Liver (tissue), 9 donors: ENCODE data around the gene TMEM260. TPM values are rescaled to one million over a fixed set of nuclear protein-coding genes. Genes with fewer than 3 reads are reported as not detected.

Experiments
- DNase-seq: peaks from one replicate; pipeline ENCODE4 v3.0.0-alpha.2; 2017; ENCODE audit warnings: low spot score
- H3K27ac ChIP-seq, 2 donors: one replicate each; pipeline ENCODE4 v1.7.0; 2013; ENCODE audit warnings: inconsistent platforms in 2 of 2, low read length in 2 of 2, control low read depth in 1 of 2, low read depth in 1 of 2, mild to moderate bottlenecking in 1 of 2
- H3K27me3 ChIP-seq, 4 donors: one replicate each; pipeline versions ENCODE4 v1.6.1 to v1.7.0; 2013; ENCODE audit warnings: low read length in 3 of 4, inconsistent platforms in 1 of 4, mild to moderate bottlenecking in 1 of 4, moderate library complexity in 1 of 4; ENCODE audit not compliant: control insufficient read depth in 4 of 4, insufficient read depth in 4 of 4
- H3K36me3 ChIP-seq, 4 donors: one replicate each; pipeline versions ENCODE4 v1.6.1 to v1.7.0; 2013; ENCODE audit warnings: low read length in 3 of 4, mild to moderate bottlenecking in 3 of 4, low read depth in 1 of 4, moderate library complexity in 1 of 4; ENCODE audit not compliant: control insufficient read depth in 4 of 4, insufficient read depth in 3 of 4
- H3K4me1 ChIP-seq, 4 donors: one replicate each; pipeline versions ENCODE4 v1.6.1 to v1.7.0; 2013; ENCODE audit warnings: low read length in 3 of 4, mild to moderate bottlenecking in 3 of 4, moderate library complexity in 1 of 4; ENCODE audit not compliant: control insufficient read depth in 4 of 4, insufficient read depth in 4 of 4
- H3K4me3 ChIP-seq, 3 donors: one replicate each; pipeline versions ENCODE4 v1.6.1 to v1.7.0; 2013; ENCODE audit warnings: low read length in 3 of 3, control low read depth in 1 of 3, low read depth in 1 of 3, mild to moderate bottlenecking in 1 of 3
- H3K9ac ChIP-seq, 2 donors: one replicate each; pipeline ENCODE4 v1.7.0; 2013; ENCODE audit warnings: low read length in 2 of 2, mild to moderate bottlenecking in 2 of 2, moderate library complexity in 2 of 2, control low read depth in 1 of 2, low read depth in 1 of 2
- H3K9me3 ChIP-seq, 4 donors: one replicate each; pipeline versions ENCODE4 v1.6.1 to v1.7.0; 2013; ENCODE audit warnings: low read length in 3 of 4; ENCODE audit not compliant: control insufficient read depth in 4 of 4
- CTCF ChIP-seq: fragments of 150-350 bp; IDR thresholded peaks from 2 replicates; pipeline ENCODE4 v1.5.1; 2017; ENCODE audit warnings: improper control_type of control experiment, low read depth, low read length; ENCODE audit not compliant: missing input control
- EGR1 ChIP-seq, 2 donors: IDR thresholded peaks; 2 replicates each; pipeline ENCODE4 v1.6.1; 2016 to 2018; ENCODE audit warnings: antibody characterized with exemption in 2 of 2, low read depth in 2 of 2
- FOXA1 ChIP-seq: IDR thresholded peaks from 2 replicates; pipeline ENCODE4 v1.6.1; 2016; ENCODE audit warnings: antibody characterized with exemption
- FOXA2 ChIP-seq: IDR thresholded peaks from 2 replicates; pipeline ENCODE4 v1.6.1; 2016; ENCODE audit warnings: antibody characterized with exemption
- GABPA ChIP-seq, 2 donors: IDR thresholded peaks in 1 of 2; conservative IDR thresholded peaks in 1 of 2; 2 replicates each; pipeline ENCODE4 v1.6.1; 2016; ENCODE audit warnings: antibody characterized with exemption in 2 of 2, mild to moderate bottlenecking in 1 of 2, moderate library complexity in 1 of 2
- HNF4A ChIP-seq, 2 donors: conservative IDR thresholded peaks; 2 replicates each; pipeline ENCODE4 v1.6.1; 2016; ENCODE audit warnings: antibody characterized with exemption in 2 of 2, mild to moderate bottlenecking in 2 of 2
- HNF4G ChIP-seq: IDR thresholded peaks from 2 replicates; pipeline ENCODE4 v1.6.1; 2016; ENCODE audit warnings: antibody characterized with exemption
- JUND ChIP-seq, 2 donors: IDR thresholded peaks; 2 replicates each; pipeline ENCODE4 v1.6.1; 2016; ENCODE audit warnings: antibody characterized with exemption in 2 of 2
- MAX ChIP-seq: IDR thresholded peaks from 2 replicates; pipeline ENCODE4 v1.6.1; 2016; ENCODE audit warnings: antibody characterized with exemption
- NR2F2 ChIP-seq: IDR thresholded peaks from 2 replicates; pipeline ENCODE4 v1.6.1; 2016; ENCODE audit warnings: antibody characterized with exemption
- RAD21 ChIP-seq, 2 donors: IDR thresholded peaks; 2 replicates each; pipeline ENCODE4 v1.6.1; 2016; ENCODE audit warnings: antibody characterized with exemption in 2 of 2, mild to moderate bottlenecking in 2 of 2
- REST ChIP-seq: IDR thresholded peaks from 2 replicates; pipeline ENCODE4 v1.6.1; 2016; ENCODE audit warnings: antibody characterized with exemption, mild to moderate bottlenecking
- RXRA ChIP-seq, 2 donors: IDR thresholded peaks; 2 replicates each; pipeline ENCODE4 v1.6.1; 2017 to 2018; ENCODE audit warnings: antibody characterized with exemption in 2 of 2, mild to moderate bottlenecking in 1 of 2
- SP1 ChIP-seq: IDR thresholded peaks from 2 replicates; pipeline ENCODE4 v1.6.1; 2018; ENCODE audit warnings: antibody characterized with exemption, mild to moderate bottlenecking
- TAF1 ChIP-seq: conservative IDR thresholded peaks from 2 replicates; pipeline ENCODE4 v1.6.1; 2016; ENCODE audit warnings: antibody characterized with exemption, mild to moderate bottlenecking
- YY1 ChIP-seq: IDR thresholded peaks from 2 replicates; pipeline ENCODE4 v1.6.1; 2016; ENCODE audit warnings: antibody characterized with exemption, mild to moderate bottlenecking
- ZBTB33 ChIP-seq: IDR thresholded peaks from 2 replicates; pipeline ENCODE4 v1.6.1; 2016; ENCODE audit warnings: antibody characterized with exemption
- WGBS: extraction: QIAGEN DNeasy Blood & Tissue Kit; methylation state at CpG from one replicate; pipeline ENCODE4 v1.1.7; 2013; 5-methylcytosine and 5-hydroxymethylcytosine counted together
- polyA plus RNA-seq, 2 donors: library from polyadenylated mRNA; stranded (reverse) in 1 of 2; unstranded in 1 of 2; fragments of 200-250 nt in 1 of 2; fragments of >200 nt in 1 of 2; fragmentation: Nextera tagmentation in 1 of 2; extraction: Ambion mirVana in 1 of 2; gene quantifications; one replicate each; pipeline versions ENCODE4 v1.2.1 to v1.2.3, GENCODE V29; 2013 to 2015
- total RNA-seq, 2 donors: library from RNA; depleted of rRNA; stranded (reverse); fragments of >200 nt; gene quantifications; one replicate each; pipeline ENCODE4 v1.2.3, GENCODE V29; 2014
- donor health status: healthy.
- donor health status: healthy.
- donor health status: healthy.
- donor health status: healthy.
- donor health status: healthy.

The TMEM260 gene
- total and polyA plus RNA-seq, 4 donors = 4.9 to 11.6 (median 9.0) TPM

GRCh38 chr14:56532546-56532945, 47.1 kb upstream of the TMEM260 start:
- no peak for DNase-seq
- 89% methylated on average over 7 of the region's 7 CpGs for WGBS

GRCh38 chr14:56534656-56535055, 44.9 kb upstream of the TMEM260 start:
- no peak for TF ChIP-seq MAX
- Histone ChIP-seq H3K36me3 (no peaks in the 10 kb centered on the region), H3K27me3 (no peaks in the 10 kb centered on the region), H3K27ac (no peak overlapping the region), H3K9me3 (no peaks in the 10 kb centered on the region), H3K4me3 (no peak overlapping the region), H3K4me1 (no peaks in the 10 kb centered on the region), H3K9ac (no peak overlapping the region)
- 92% methylated on average over 10 of the region's 10 CpGs for WGBS
- no peak for DNase-seq

More at GRCh38 chr14:56532546-56532945, 47.1 kb upstream of the TMEM260 start:
- Histone ChIP-seq H3K9ac (no peak overlapping the region), H3K9me3 (no peaks in the 10 kb centered on the region), H3K4me1 (no peaks in the 10 kb centered on the region), H3K27me3 (no peaks in the 10 kb centered on the region), H3K4me3 (no peak overlapping the region), H3K27ac (no peak overlapping the region), H3K36me3 (no peaks in the 10 kb centered on the region)
- TF ChIP-seq TAF1 = no peak

- Histone ChIP-seq H3K9me3 (no peaks in the 10 kb centered on the region), H3K27ac (no peak overlapping the region), H3K36me3 (no peaks in the 10 kb centered on the region), H3K4me3 (no peak overlapping the region), H3K4me1 (no peaks in the 10 kb centered on the region), H3K9ac (no peak overlapping the region), H3K27me3 (no peaks in the 10 kb centered on the region)
- 90% methylated on average over 2 of the region's 2 CpGs for WGBS
- TF ChIP-seq MAX (no peak), ZBTB33 (no peak), SP1 (no peak), FOXA1 (no peak)
- DNase-seq = no peak
Observed at GRCh38 chr14:56539862-56540261, 39.7 kb upstream of the TMEM260 start.

- no peak for DNase-seq
- H3K4me3 ChIP-seq = no peak overlapping the region
- H3K9me3 ChIP-seq = no peaks in the 10 kb centered on the region
- H3K4me1 ChIP-seq = no peaks in the 10 kb centered on the region
- no peak overlapping the region for H3K27ac ChIP-seq
- no peaks in the 10 kb centered on the region for H3K27me3 ChIP-seq
- H3K9ac ChIP-seq = no peak overlapping the region
- H3K36me3 ChIP-seq = no peaks in the 10 kb centered on the region
- no peak for TF ChIP-seq FOXA2
- TF ChIP-seq JUND (IDR thresholded peaks at IDR 0.05) = no peak
- no peak for TF ChIP-seq YY1
- no peak for TF ChIP-seq NR2F2
- TF ChIP-seq SP1 = no peak
- TF ChIP-seq MAX = no peak
- TF ChIP-seq GABPA (IDR thresholded peaks at IDR 0.05 in 1 of 2, conservative IDR thresholded peaks at IDR 0.05 in 1 of 2) = no peak
- no peak for TF ChIP-seq RAD21 (IDR thresholded peaks at IDR 0.05)
- TF ChIP-seq CTCF = no peak
- TF ChIP-seq EGR1 (IDR thresholded peaks at IDR 0.05; ENCODE audit: low read depth in 2 of 2) = no peak
- no peak for TF ChIP-seq RXRA (IDR thresholded peaks at IDR 0.05)
- no peak for TF ChIP-seq TAF1
- no peak for TF ChIP-seq HNF4G
- no peak for TF ChIP-seq FOXA1
- no peak for TF ChIP-seq HNF4A (conservative IDR thresholded peaks at IDR 0.05)
- TF ChIP-seq REST = no peak
Observed at GRCh38 chr14:56543436-56543835, 36.2 kb upstream of the TMEM260 start.
